C4-2B (cell line): Measurements from ENCODE around the gene C9orf78.

ENCODE experiments used
- CTCF ChIP-seq: fragments of 450-650 bp; conservative IDR thresholded peaks from 2 replicates; pipeline ENCODE4 v1.5.1; 2017; ENCODE audit warnings: mild to moderate bottlenecking
- ZFX ChIP-seq: fragments of 450-650 bp; IDR thresholded peaks from 2 replicates; pipeline ENCODE4 v1.6.1; 2017

GRCh38 chr9:129875181-129875611, 40.1 kb upstream of the C9orf78 start:
- no peak for TF ChIP-seq CTCF
- no peak for TF ChIP-seq ZFX
